Inflammatory macrophage treated with lipopolysaccharide for 4 hours (primary cell): ENCODE measurements around the gene ANO2.

Experiments
- DNase-seq: peaks from one replicate; pipeline ENCODE4 v3.0.0-alpha.2; 2020

The ANO2 gene

GRCh38 chr12:5964913-5965900 lies 20.1 kb upstream of the ANO2 start:
- no peak for DNase-seq

GRCh38 chr12:5963515-5963914 lies 18.5 kb upstream of the ANO2 start:
- DNase-seq: no peak

GRCh38 chr12:5960783-5961182 lies 15.7 kb upstream of the ANO2 start:
- DNase-seq: no peak

- no peak for DNase-seq
These were observed 11.9 kb upstream of the ANO2 start for GRCh38 chr12:5956987-5957386.

- no peak for DNase-seq
These were observed 9.6 kb upstream of the ANO2 start for GRCh38 chr12:5954661-5955060.

GRCh38 chr12:5953835-5954586 lies 9.0 kb upstream of the ANO2 start:
- DNase-seq: no peak

- no peak for DNase-seq
These were observed 7.0 kb upstream of the ANO2 start for GRCh38 chr12:5952031-5952430.

- DNase-seq: no peak
These were observed 3.6 kb upstream of the ANO2 start for GRCh38 chr12:5948696-5949095.

GRCh38 chr12:5947006-5947405 lies 1.9 kb upstream of the ANO2 start:
- no peak for DNase-seq

GRCh38 chr12:5946388-5946787 lies 1.3 kb upstream of the ANO2 start:
- no peak for DNase-seq

- DNase-seq: no peak
These were observed 380 bp downstream of the ANO2 start for GRCh38 chr12:5944688-5945070.

GRCh38 chr12:5944053-5944452 lies 1.0 kb downstream of the ANO2 start:
- no peak for DNase-seq

GRCh38 chr12:5941907-5942306 lies 3.2 kb downstream of the ANO2 start:
- no peak for DNase-seq

- DNase-seq: no peak
These were observed 17.1 kb downstream of the ANO2 start for GRCh38 chr12:5927732-5928516.

GRCh38 chr12:5925646-5926045 lies 19.4 kb downstream of the ANO2 start:
- no peak for DNase-seq

- DNase-seq: no peak
These were observed 20.7 kb downstream of the ANO2 start for GRCh38 chr12:5924342-5924741.

- DNase-seq: no peak
These were observed 21.3 kb downstream of the ANO2 start for GRCh38 chr12:5923751-5924150.

- no peak for DNase-seq
These were observed 21.9 kb downstream of the ANO2 start for GRCh38 chr12:5923043-5923605.

GRCh38 chr12:5921966-5922899 lies 22.8 kb downstream of the ANO2 start:
- no peak for DNase-seq

GRCh38 chr12:5921027-5921909 lies 23.8 kb downstream of the ANO2 start:
- no peak for DNase-seq
